Effector memory CD4-positive, alpha-beta T cell (primary cell): ENCODE data around the gene PIP5KL1.

ENCODE experiments used
- DNase-seq, 3 donors: peaks; one replicate each; pipeline ENCODE4 v3.0.0-alpha.2; 2020
- H3K27ac ChIP-seq: 2 replicates; pipeline ENCODE4 v1.7.0; 2013; ENCODE audit warnings: mild to moderate bottlenecking, low read length, moderate library complexity; ENCODE audit not compliant: insufficient read depth, poor library complexity, severe bottlenecking
- H3K27me3 ChIP-seq: replicated peaks from 2 replicates; pipeline ENCODE4 v1.7.0; 2013; ENCODE audit warnings: mild to moderate bottlenecking, low read length; ENCODE audit not compliant: insufficient read depth, control insufficient read depth, poor library complexity, severe bottlenecking
- H3K36me3 ChIP-seq: 2 replicates; pipeline ENCODE4 v1.7.0; 2013; ENCODE audit warnings: mild to moderate bottlenecking, low read length, moderate library complexity; ENCODE audit not compliant: control insufficient read depth, insufficient read depth
- H3K4me1 ChIP-seq: 2 replicates; pipeline ENCODE4 v1.7.0; 2013; ENCODE audit warnings: low read length, mild to moderate bottlenecking; ENCODE audit not compliant: control insufficient read depth, insufficient read depth, poor library complexity, severe bottlenecking
- H3K4me3 ChIP-seq: 2 replicates; pipeline ENCODE4 v1.7.0; 2013; ENCODE audit warnings: low read length, low read depth, mild to moderate bottlenecking; ENCODE audit not compliant: insufficient read depth, poor library complexity, severe bottlenecking
- H3K9me3 ChIP-seq: 2 replicates; pipeline ENCODE4 v1.7.0; 2013; ENCODE audit warnings: mild to moderate bottlenecking, low read length, moderate library complexity; ENCODE audit not compliant: control insufficient read depth

Gene PIP5KL1

DNA sequence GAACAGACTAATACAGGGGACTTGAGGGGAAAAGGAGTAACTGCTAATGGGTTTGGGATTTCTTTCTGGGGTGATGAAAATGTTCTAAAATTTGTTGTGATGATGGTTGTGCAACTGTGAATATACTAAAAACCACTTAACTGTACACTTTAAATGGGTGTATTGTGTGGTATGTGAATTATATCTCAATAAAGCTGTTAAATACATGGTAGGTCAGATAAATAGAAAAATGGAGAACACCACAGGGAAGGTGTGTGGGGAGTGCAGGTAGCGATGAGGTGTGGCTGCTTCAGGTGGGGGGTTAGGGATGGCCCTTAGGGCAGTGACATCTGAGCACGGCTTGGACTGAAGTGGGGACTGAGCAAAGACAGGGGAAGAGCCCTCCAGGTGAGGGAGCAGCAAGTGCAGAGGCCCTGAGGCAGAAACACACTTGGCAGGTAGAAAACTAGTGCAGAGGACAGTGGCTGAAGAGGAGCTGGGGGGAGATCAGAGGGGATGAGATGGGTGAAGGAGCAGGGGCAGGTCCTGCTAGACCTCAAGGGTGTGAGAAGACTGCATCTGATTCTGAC lies 29.3 kb upstream of the PIP5KL1 start:
- H3K4me3 ChIP-seq: no peak overlapping the region
- no peaks in the 10 kb centered on the region for H3K27me3 ChIP-seq
- peaks cover 18% of the 10 kb centered on the region for H3K36me3 ChIP-seq
- no peaks in the 10 kb centered on the region for H3K9me3 ChIP-seq
- DNase-seq: no peak
- peak overlapping the region; percentile 58 for H3K27ac ChIP-seq
- H3K4me1 ChIP-seq: peaks cover 85% of the 10 kb centered on the region

GRCh38 chr9:127959398-127959797 lies 28.8 kb upstream of the PIP5KL1 start:
- Histone ChIP-seq H3K27me3 (no peaks in the 10 kb centered on the region), H3K27ac (peak overlapping the region; percentile 58), H3K9me3 (no peaks in the 10 kb centered on the region), H3K4me3 (no peak overlapping the region), H3K4me1 (peaks cover 88% of the 10 kb centered on the region), H3K36me3 (peaks cover 16% of the 10 kb centered on the region)
- no peak for DNase-seq

- peak overlapping the region; percentile 1 for H3K27ac ChIP-seq
- H3K4me1 ChIP-seq: peaks cover 87% of the 10 kb centered on the region
Measured at GRCh38 chr9:127958728-127959127, 28.2 kb upstream of the PIP5KL1 start.

GRCh38 chr9:127955294-127956015 lies 24.9 kb upstream of the PIP5KL1 start:
- H3K27me3 ChIP-seq: no peaks in the 10 kb centered on the region
- peaks cover 73% of the 10 kb centered on the region for H3K4me1 ChIP-seq
- peak overlapping the region; percentile 65 for H3K27ac ChIP-seq
- H3K4me3 ChIP-seq: peak overlapping the region; percentile 11
- H3K36me3 ChIP-seq: peaks cover 13% of the 10 kb centered on the region
- peak; percentile 70 to 76 (median 72) for DNase-seq
- H3K9me3 ChIP-seq: no peaks in the 10 kb centered on the region

More at GRCh38 chr9:127958728-127959127, 28.2 kb upstream of the PIP5KL1 start:
- H3K4me3 ChIP-seq: no peak overlapping the region
- H3K36me3 ChIP-seq: peaks cover 13% of the 10 kb centered on the region
- no peaks in the 10 kb centered on the region for H3K9me3 ChIP-seq
- no peak for DNase-seq
- H3K27me3 ChIP-seq: no peaks in the 10 kb centered on the region

DNA sequence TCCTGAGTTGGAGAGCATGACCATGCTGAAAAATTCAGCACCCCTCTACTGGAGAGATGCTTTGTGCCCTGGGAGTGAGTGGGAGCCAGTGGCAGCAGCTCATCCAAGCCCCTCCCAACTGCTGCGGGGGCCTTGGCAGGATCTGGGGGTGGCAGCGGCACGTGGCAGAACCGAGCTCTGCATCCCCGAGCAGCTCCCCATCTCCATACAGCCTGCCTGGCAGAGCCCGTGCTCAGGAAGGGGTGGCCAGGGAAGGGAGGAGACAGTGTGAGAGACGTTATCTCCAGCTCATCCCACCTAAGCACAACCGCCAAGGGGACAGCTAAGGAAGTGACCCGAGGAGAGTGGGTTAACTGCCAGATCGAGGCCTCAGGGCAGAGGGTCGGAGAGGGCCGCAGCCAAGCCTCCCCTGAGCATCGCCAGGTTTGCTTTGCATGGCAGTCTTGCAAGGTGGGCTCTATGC lies 24.3 kb upstream of the PIP5KL1 start:
- Histone ChIP-seq H3K27me3 (no peaks in the 10 kb centered on the region), H3K36me3 (peaks cover 19% of the 10 kb centered on the region), H3K27ac (peak overlapping the region; percentile 65), H3K4me3 (peak overlapping the region; percentile 11), H3K4me1 (peaks cover 67% of the 10 kb centered on the region), H3K9me3 (no peaks in the 10 kb centered on the region)
- no peak for DNase-seq

GRCh38 chr9:127953768-127954505 lies 23.4 kb upstream of the PIP5KL1 start:
- Histone ChIP-seq H3K4me3 (no peak overlapping the region), H3K36me3 (peaks cover 23% of the 10 kb centered on the region), H3K27ac (peak overlapping the region; percentile 65), H3K4me1 (peaks cover 66% of the 10 kb centered on the region), H3K27me3 (no peaks in the 10 kb centered on the region), H3K9me3 (no peaks in the 10 kb centered on the region)
- DNase-seq: no peak

- no peak for DNase-seq
- Histone ChIP-seq H3K36me3 (peaks cover 31% of the 10 kb centered on the region), H3K9me3 (no peaks in the 10 kb centered on the region)
Measured at GRCh38 chr9:127953154-127953553, 22.6 kb upstream of the PIP5KL1 start.

GRCh38 chr9:127950513-127951289 lies 20.1 kb upstream of the PIP5KL1 start:
- DNase-seq: no peak
- Histone ChIP-seq H3K4me3 (no peak overlapping the region), H3K27ac (peak overlapping the region; percentile 33), H3K9me3 (no peaks in the 10 kb centered on the region), H3K36me3 (peaks cover 53% of the 10 kb centered on the region), H3K27me3 (no peaks in the 10 kb centered on the region), H3K4me1 (peaks cover 40% of the 10 kb centered on the region)

More at GRCh38 chr9:127953154-127953553, 22.6 kb upstream of the PIP5KL1 start:
- Histone ChIP-seq H3K4me1 (peaks cover 59% of the 10 kb centered on the region), H3K27ac (peak overlapping the region; percentile 65), H3K27me3 (no peaks in the 10 kb centered on the region), H3K4me3 (no peak overlapping the region)

DNA sequence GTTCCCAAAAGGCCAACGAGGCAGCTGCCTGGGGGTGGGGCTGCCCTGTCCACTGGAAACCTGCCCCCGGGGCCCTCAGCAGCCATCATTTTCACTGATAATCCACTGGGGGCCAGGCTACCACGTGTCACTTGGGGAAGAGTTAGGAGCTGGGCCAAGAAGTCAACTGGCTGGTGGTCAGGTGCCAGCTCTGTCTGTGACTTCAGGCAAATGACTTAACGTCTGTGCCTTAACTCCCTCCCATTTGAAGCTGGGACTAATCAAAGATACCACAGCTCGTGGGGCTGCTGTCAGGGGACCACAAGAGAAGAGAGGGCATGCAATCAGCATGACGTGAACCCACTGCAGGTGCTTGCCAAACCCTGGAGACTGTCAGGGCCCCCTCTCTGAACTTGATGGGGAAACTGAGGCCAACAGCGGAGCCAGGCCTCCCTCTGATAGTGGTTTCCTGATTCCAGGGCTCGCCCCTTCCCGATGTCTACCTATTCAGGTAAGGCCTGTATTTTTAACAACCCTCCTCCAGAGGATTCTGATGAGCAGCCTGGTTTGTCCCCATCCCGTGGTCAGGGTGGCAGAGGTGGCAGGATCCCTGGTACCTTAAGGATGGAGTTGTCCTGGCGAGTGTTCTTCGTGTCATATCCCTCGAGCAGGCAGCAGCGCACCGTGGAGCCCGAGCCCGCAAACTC lies 19.4 kb upstream of the PIP5KL1 start:
- Histone ChIP-seq H3K36me3 (peaks cover 60% of the 10 kb centered on the region), H3K9me3 (no peaks in the 10 kb centered on the region), H3K4me1 (peaks cover 36% of the 10 kb centered on the region), H3K4me3 (no peak overlapping the region), H3K27ac (peak overlapping the region; percentile 54), H3K27me3 (no peaks in the 10 kb centered on the region)
- DNase-seq: no peak
